Neural crest cell (in vitro differentiated cells): ENCODE data around the gene LRRC37A3. TPM values are rescaled to one million over a fixed set of nuclear protein-coding genes. Genes with fewer than 3 reads are reported as not detected.
"Not testable (repeated sequence)": the region's sequence is repeated elsewhere in the genome, so short reads cannot be mapped to it uniquely, and the experiment has no call there.

Experiments
- DNase-seq: peaks from one replicate; pipeline ENCODE4 v3.0.0; 2021; ENCODE audit warnings: low read depth, mixed read lengths, low spot score
- H3K27ac Mint-ChIP-seq: one replicate; pipeline ENCODE4 v1.8.0; 2021; ENCODE audit warnings: mild to moderate bottlenecking, mixed read lengths; ENCODE audit not compliant: unreplicated experiment
- H3K27me3 Mint-ChIP-seq: 2 replicates; pipeline ENCODE4 v1.8.0; 2021; ENCODE audit warnings: low read depth, mild to moderate bottlenecking, mixed read lengths
- H3K36me3 Mint-ChIP-seq: 2 replicates; pipeline ENCODE4 v1.8.0; 2021; ENCODE audit warnings: low read depth, mild to moderate bottlenecking, mixed read lengths
- H3K4me1 Mint-ChIP-seq: 2 replicates; pipeline ENCODE4 v1.8.0; 2021; ENCODE audit warnings: mixed read lengths
- H3K4me3 Mint-ChIP-seq: one replicate; pipeline ENCODE4 v1.8.0; 2021; ENCODE audit warnings: mild to moderate bottlenecking, mixed read lengths
- H3K9me3 Mint-ChIP-seq: 2 replicates; pipeline ENCODE4 v1.8.0; 2021; ENCODE audit warnings: mixed read lengths
- total RNA-seq: library from RNA; stranded (reverse); gene quantifications from 2 replicates; pipeline ENCODE4 v1.2.1, GENCODE V29; 2021
- TF ChIP-seq, protein P1 (sequence below): fragments of 200-600 bp; sonication (generic); conservative IDR thresholded peaks from 2 replicates; pipeline ENCODE4 v1.5.0; 2021; ENCODE audit warnings: antibody characterized with exemption, mild to moderate bottlenecking

LRRC37A3 gene
- total RNA-seq, 1 donor from 2014 or later = 22.8 TPM

DNA sequence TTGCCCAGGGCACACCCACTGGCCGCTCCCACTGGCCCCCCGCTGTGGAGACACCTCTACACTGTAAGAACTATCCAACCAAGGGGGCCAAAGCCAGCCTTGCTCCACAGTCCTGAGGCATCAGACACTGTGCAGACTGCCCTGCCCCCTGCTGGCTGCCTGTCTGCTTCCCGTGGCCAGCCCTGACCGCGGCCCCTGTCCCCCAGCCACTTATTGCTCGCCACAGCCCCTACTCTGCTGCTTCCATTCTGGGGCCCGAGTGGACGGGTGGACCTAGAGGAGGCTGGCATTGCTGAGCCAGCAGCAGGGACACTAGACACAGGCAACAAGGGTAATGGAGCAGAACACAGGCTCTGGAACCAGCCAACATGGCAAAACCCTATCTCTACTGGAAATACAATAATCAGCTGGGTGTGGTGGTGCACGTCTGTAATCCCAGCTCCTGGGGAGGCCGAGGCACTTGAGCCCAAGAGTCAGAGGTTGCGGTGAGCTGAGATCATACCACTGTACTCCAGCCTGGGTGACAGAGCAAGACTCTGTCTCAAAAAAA, 19.7 kb upstream of the LRRC37A3 start:
- no peaks in the 10 kb centered on the region for H3K4me1 Mint-ChIP-seq
- TF ChIP-seq, protein P1, sequence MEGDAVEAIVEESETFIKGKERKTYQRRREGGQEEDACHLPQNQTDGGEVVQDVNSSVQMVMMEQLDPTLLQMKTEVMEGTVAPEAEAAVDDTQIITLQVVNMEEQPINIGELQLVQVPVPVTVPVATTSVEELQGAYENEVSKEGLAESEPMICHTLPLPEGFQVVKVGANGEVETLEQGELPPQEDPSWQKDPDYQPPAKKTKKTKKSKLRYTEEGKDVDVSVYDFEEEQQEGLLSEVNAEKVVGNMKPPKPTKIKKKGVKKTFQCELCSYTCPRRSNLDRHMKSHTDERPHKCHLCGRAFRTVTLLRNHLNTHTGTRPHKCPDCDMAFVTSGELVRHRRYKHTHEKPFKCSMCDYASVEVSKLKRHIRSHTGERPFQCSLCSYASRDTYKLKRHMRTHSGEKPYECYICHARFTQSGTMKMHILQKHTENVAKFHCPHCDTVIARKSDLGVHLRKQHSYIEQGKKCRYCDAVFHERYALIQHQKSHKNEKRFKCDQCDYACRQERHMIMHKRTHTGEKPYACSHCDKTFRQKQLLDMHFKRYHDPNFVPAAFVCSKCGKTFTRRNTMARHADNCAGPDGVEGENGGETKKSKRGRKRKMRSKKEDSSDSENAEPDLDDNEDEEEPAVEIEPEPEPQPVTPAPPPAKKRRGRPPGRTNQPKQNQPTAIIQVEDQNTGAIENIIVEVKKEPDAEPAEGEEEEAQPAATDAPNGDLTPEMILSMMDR = peak; percentile 63
- no peaks in the 10 kb centered on the region for H3K9me3 Mint-ChIP-seq
- peak; percentile 42 for DNase-seq
- H3K27me3 Mint-ChIP-seq = no peaks in the 10 kb centered on the region
- H3K36me3 Mint-ChIP-seq = no peaks in the 10 kb centered on the region
- H3K4me3 Mint-ChIP-seq = no peak overlapping the region
- no peak overlapping the region for H3K27ac Mint-ChIP-seq

DNA sequence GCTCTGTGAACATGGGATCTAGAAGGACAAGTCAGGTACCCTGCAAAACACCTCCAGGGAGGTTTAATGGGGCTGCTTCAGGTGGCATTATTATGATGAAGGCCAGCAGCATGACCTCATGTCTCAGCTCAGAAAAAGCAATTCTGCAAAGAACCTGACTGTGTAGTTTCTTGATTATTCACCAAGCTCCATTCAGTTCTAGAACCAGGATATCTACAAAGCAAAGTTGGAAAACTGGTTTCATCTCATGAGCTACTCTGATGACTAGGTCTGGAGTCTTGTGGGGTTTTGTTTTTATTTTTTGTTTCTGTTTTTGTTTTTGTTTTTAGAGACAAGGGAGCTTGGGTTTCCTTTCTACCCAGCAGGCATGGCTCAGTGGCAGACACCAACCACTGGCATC, 19.0 kb upstream of the LRRC37A3 start:
- Mint-ChIP-seq H3K27ac (no peak overlapping the region), H3K9me3 (no peaks in the 10 kb centered on the region), H3K36me3 (no peaks in the 10 kb centered on the region), H3K4me1 (no peaks in the 10 kb centered on the region), H3K27me3 (no peaks in the 10 kb centered on the region), H3K4me3 (no peak overlapping the region)
- no peak for DNase-seq
- TF ChIP-seq, protein P1 = no peak

DNA sequence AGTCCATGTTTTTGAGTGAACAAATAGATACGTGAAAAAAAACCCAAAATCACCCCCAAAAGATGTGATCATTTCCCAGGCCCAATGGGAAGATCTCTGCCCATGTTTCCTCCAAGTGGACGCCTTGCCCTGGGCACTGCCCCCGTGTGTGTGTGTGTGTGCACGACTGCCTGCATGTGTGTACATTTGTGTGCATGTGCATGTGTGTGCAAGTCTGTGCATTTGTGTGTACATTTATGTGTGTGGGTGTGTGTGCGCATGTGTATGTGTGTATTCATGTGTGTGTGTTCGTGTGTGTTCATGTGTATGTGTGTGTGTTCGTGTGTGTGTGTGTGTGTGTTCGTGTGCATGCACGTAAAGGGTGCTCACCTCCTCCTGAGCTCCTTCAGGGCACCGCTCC, 16.8 kb upstream of the LRRC37A3 start:
- TF ChIP-seq, protein P1 = no peak
- no peak for DNase-seq
- Mint-ChIP-seq H3K4me1 (no peaks in the 10 kb centered on the region), H3K4me3 (no peak overlapping the region), H3K27me3 (no peaks in the 10 kb centered on the region), H3K36me3 (no peaks in the 10 kb centered on the region), H3K9me3 (no peaks in the 10 kb centered on the region), H3K27ac (no peak overlapping the region)

DNA sequence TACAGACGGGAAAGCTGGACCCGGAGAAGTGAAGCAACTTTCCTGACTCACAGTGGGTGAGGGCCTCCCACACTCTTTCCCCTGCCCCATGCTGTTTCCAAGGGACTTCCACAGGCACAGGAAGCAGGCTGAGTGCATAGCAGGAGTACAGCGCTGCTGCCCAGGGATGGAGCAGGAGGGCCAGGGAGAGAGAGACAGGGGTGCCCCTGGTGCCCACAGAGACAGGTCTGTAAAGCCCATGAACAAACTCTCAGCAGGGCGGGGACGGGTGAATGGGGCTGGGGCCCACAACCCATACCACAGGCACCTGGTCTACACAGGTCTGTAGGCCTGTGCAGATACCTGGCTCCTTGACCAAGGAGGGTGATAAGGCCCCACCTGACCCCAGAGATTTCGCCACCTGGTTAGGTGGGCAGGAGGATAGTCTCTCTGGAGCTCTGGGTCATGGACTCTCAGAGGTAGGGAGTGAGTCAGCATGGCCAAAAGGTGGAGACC, 15.1 kb upstream of the LRRC37A3 start:
- not testable (repeated sequence) for H3K4me3 Mint-ChIP-seq, DNase-seq, H3K36me3 Mint-ChIP-seq, H3K27me3 Mint-ChIP-seq, H3K9me3 Mint-ChIP-seq, H3K4me1 Mint-ChIP-seq, H3K27ac Mint-ChIP-seq

DNA sequence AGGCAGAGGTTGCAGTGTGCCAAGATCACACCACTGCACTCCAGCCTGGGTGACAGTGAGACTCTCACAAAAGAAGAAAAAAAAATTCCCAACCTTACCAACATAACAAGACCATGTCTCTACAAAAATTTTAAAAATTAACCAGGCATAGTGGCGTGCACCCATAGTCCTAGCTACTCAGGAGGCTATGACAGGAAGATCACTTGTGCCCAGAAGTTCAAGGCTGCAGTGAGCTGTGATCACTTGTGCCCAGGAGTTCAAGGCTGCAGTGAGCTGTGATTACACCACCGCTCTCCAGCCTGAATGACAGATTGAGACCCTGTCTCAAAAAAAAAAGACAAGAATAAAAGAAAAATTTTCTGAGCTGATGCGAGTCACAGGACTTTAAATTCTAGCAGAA, 13.6 kb upstream of the LRRC37A3 start:
- H3K27ac Mint-ChIP-seq, H3K4me3 Mint-ChIP-seq, H3K36me3 Mint-ChIP-seq, H3K27me3 Mint-ChIP-seq, DNase-seq, H3K9me3 Mint-ChIP-seq, H3K4me1 Mint-ChIP-seq: not testable (repeated sequence)

DNA sequence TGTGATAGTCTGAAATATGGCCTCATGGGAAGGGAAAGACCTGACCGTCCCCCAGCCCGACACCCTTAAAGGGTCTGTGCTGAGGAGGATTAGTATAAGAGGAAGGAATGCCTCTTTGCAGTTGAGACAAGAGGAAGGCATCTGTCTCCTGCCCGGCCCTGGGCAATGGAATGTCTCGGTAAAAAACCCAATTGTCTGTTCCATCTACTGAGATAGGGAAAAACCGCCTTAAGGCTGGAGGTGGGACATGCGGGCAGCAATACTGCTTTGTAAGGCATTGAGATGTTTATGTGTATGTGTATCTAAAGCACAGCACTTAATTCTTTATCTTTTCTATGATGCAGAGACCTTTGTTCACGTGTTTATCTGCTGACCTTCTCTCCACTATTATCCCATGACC, 11.1 kb upstream of the LRRC37A3 start:
- H3K27me3 Mint-ChIP-seq, H3K9me3 Mint-ChIP-seq, H3K4me3 Mint-ChIP-seq, H3K36me3 Mint-ChIP-seq, DNase-seq: not testable (repeated sequence)
- peaks cover 12% of the 10 kb centered on the region for H3K4me1 Mint-ChIP-seq
- H3K27ac Mint-ChIP-seq = peak overlapping the region; percentile 35

DNA sequence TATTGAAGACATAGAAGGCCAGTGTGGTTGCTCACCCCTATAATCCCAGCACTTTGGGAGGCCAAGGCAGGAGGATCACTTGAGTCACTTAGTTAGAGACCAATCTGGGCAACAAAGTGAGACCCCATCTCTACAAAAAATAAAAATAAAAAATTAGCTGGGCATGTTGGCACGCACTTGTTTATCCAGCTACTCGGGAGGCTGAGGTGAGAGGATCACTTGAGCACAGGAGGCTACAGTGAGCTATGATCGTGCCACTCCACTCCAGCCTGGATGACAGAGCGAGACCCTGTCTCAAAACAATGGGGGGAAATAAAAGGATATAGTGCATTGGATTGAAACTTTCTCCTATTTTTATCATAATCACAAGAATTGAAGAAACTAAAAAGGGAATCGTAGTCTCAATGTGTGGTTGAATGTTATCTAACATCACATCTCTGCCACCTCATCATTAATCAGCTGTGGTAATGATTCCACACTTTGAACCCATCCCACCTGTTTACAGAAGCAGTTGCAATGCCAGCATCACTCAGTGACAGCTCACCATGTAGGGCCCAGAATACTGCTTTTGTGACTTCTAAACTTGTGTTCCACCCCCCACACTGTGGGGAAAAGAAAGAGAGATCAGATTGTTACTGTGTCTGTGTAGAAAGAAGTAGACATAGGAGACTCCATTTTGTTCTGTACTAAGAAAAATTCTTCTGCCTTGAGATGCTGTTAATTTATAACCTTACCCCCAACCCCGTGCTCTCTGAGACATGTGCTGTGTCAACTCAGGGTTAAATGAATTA, 10.3 kb upstream of the LRRC37A3 start:
- not testable (repeated sequence) for H3K27me3 Mint-ChIP-seq, H3K36me3 Mint-ChIP-seq, H3K4me3 Mint-ChIP-seq, H3K9me3 Mint-ChIP-seq, H3K27ac Mint-ChIP-seq, DNase-seq
- peaks cover 12% of the 10 kb centered on the region for H3K4me1 Mint-ChIP-seq

DNA sequence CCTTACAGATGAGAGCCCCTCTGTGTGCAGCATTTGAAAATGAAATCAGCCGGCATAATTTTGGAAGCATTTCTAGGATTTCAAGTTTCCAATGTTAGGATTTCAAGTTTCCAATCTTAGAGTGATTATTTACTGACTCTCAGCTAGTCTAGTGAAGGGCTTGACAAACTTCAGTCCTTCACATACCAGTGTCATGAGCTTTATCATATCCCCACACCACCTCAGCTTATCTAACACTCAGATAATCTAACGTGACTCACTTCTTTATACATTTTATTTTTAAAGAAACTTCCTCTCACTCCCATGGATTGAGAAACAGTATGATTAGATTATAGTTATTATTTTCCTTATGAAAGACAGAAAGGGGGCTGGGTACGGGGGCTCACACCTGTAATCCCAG, 9.4 kb upstream of the LRRC37A3 start:
- H3K36me3 Mint-ChIP-seq, H3K9me3 Mint-ChIP-seq, H3K27me3 Mint-ChIP-seq, DNase-seq, H3K4me3 Mint-ChIP-seq, H3K27ac Mint-ChIP-seq: not testable (repeated sequence)
- H3K4me1 Mint-ChIP-seq = peaks cover 12% of the 10 kb centered on the region
